OCI-LY1 (cell line): ENCODE measurements around the gene CCR5AS.

Experiments used
- EZH2 ChIP-seq: fragments of 200-600 bp; sonication (generic), shearing (Covaris generic); IDR thresholded peaks from 2 replicates; pipeline ENCODE4 v1.8.0; 2017; ENCODE audit warnings: borderline replicate concordance, mixed run types, mild to moderate bottlenecking, antibody characterized with exemption, low read length, moderate library complexity, mixed read lengths
- TF ChIP-seq, protein P1 (sequence below): fragments of 200-600 bp; sonication (generic), shearing (Covaris generic); IDR thresholded peaks from 2 replicates; pipeline ENCODE4 v1.5.1; 2017; ENCODE audit warnings: mild to moderate bottlenecking, antibody characterized with exemption, low read length, moderate library complexity, mixed read lengths

DNA sequence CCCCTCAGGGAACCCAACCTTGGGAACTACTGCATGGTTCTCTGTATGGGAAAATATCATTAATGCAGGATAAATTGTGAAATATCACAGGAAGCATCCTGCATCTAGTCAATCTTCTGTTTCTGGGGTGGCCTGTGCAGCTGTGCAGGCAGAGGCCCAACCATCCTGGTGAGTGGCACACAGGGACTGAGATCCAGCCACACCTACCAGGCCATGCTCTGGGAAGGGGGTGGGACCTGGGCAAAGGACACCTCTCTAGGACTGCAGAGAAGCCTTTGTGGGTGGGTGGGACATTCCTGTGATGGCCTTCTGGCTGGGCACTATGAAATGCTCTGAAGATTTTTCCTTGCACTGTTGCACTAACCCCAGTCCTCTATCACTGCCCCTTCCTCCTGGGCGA, 27.0 kb upstream of the CCR5AS start:
- no peak for TF ChIP-seq EZH2
- TF ChIP-seq, protein P1, sequence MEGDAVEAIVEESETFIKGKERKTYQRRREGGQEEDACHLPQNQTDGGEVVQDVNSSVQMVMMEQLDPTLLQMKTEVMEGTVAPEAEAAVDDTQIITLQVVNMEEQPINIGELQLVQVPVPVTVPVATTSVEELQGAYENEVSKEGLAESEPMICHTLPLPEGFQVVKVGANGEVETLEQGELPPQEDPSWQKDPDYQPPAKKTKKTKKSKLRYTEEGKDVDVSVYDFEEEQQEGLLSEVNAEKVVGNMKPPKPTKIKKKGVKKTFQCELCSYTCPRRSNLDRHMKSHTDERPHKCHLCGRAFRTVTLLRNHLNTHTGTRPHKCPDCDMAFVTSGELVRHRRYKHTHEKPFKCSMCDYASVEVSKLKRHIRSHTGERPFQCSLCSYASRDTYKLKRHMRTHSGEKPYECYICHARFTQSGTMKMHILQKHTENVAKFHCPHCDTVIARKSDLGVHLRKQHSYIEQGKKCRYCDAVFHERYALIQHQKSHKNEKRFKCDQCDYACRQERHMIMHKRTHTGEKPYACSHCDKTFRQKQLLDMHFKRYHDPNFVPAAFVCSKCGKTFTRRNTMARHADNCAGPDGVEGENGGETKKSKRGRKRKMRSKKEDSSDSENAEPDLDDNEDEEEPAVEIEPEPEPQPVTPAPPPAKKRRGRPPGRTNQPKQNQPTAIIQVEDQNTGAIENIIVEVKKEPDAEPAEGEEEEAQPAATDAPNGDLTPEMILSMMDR = no peak
